Stimulated activated CD8-positive, alpha-beta memory T cell treated with anti-CD3 and anti-CD28 coated beads, Interleukin-12 subunit alpha, Interleukin-12 subunit beta, amount 100 ng/mL, for 1 hour (primary cell): ENCODE results near the gene MATN4.

Experiments used
- DNase-seq: peaks from one replicate; pipeline ENCODE4 v3.0.0-alpha.2; 2020; ENCODE audit warnings: low read depth

MATN4 gene

DNA sequence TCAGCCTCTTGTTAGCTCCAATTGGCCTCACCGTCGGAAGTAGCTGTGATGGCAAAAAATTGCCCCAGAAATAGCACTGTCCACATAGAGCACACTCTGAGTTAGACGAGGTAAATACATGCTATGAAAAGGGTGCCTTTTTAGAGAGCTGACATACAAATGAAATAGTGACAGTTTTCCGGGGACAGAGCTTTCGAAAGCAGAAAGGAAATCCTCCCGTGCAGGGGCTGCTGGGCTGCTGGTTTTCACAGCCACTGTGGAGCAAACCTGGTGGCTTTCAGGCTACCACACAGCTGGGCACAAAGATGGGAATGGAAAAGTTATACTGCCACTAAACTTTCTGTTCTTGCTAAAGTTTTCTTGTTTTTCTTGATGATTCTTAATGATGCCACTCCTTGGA lies 62.0 kb downstream of the MATN4 start:
- DNase-seq, result no peak
